ENCODE data around the gene ZYG11A. TPM values are rescaled to one million over a fixed set of nuclear protein-coding genes. Genes with fewer than 3 reads are reported as not detected.

Gene ZYG11A
- total RNA-seq, 1 experiment from 2014 or later: 7.7 TPM

DNA sequence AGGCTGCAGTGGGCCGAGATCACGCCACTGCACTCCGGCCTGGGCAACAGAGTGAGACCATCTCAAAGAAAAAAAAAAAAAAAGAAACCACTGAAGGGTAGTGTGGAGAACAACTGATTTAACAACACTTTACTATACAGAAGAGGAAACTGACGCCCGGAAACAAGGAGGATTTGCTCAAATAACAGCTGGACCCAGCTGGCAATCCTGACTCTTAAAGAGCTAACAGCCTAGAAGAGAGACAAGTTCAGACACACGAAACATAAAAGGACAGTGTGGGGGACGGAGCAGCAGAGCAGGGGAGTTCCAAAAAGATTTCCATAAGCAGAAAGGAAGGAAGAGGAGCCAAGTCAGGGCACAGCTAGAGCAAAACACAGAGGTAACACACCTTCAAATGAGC, 74.6 kb downstream of the ZYG11A start:
- no peak for DNase-seq (ENCODE audit: low spot score)

DNA sequence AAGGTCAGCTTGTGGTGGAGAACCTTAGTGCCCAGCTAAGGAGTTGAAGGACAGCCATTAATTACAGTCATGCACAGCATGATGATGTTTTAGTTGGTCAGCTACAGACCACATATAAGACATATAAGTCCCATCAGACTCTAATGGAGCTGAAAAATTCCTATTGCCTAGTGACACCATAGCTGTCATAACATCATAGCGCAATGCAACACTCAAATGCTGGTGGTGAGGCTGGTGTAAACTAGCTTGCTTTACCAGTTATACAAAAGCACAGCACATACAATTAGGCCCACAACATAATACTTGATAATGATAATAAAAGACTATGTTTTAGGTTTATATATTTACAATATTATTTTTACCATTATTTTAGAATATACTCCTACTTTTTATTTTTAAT, 75.0 kb downstream of the ZYG11A start:
- DNase-seq (ENCODE audit: low spot score): no peak

DNA sequence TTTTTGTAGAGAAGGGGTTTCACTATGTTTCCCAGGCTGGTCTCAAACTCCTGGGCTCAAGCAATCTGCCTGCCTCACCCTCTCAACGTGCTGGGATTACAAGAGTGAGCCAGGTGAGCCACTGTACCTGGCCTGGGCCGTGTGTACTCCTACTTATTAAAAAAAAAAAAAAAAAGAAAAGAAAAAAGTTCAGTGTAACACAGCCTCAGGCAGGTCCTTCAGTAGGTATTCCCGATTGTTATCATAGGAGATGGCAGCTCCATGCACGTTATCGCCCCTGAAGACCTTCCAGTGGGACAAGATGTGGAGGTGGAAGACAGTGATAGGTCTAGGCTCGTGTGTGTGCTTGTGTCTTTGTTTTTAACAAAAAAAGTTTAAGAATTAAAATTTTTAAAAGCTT, 75.6 kb downstream of the ZYG11A start:
- DNase-seq (ENCODE audit: low spot score): no peak

DNA sequence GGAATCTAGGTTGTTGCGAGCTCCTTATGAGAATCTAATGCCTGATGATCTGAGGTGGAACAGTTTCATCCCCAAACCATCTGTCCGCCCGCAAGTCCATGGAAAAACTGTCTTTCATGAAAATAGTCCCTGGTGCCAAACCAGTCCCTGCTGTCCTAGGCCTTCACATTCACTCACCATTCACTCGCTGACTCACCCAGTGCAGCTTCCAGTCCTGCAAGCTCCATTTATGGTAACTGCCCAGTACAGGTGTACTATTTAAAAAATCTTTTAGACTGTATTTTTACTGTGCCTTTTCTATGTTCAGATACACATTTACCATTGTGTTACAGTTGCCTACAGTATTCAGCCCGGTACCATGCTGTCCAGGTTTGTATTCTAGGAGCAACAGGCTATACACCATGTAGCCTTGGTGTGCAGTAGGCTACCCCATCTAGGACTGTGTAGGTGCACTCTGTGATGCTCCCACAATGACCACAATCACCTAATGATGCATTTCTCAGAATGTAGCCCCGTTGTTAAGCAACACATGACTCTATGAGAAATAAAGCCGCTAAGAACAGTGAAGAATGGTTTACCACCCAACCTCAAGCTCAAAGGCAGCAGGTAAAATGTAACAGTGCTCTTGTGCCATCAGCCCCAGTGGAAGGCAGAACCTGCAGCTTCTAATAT, 76.6 kb downstream of the ZYG11A start:
- DNase-seq (ENCODE audit: low spot score): no peak

DNA sequence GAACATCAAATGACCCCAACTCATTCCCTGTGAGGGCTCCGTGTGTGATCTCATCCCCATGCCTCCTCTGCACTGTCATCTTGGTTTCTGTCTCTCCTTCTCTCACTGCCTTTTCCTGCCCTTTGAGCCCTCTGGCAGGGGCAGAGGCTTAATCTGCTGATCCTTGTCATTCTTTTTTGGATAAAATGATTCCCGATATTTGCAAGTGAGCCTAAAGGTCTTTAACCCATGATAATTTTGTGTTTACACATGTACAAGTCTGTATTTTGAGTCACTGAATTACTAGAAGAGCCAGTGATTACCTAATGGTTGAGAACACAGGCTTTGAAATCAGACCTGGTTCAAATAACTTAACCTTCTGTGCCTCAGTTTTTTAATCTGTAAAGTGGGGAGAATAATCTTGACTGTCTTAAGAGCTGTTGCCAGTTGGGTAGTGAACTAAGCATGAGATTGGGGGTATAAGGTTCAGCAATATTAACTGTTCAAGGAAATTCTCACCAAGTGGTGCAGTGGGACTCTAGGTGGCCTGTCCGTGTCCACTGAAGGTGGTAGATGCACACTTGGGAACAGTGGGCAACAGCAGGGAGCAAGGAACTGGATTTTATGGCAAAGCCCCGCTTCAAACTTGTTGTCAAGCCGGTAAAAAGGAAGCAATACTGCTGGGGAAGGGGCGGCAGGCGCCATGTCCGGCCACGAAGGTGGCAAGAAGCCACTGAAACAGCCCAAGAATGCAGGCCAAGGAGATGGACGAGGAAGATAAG, 77.3 kb downstream of the ZYG11A start:
- DNase-seq (ENCODE audit: low spot score): no peak

DNA sequence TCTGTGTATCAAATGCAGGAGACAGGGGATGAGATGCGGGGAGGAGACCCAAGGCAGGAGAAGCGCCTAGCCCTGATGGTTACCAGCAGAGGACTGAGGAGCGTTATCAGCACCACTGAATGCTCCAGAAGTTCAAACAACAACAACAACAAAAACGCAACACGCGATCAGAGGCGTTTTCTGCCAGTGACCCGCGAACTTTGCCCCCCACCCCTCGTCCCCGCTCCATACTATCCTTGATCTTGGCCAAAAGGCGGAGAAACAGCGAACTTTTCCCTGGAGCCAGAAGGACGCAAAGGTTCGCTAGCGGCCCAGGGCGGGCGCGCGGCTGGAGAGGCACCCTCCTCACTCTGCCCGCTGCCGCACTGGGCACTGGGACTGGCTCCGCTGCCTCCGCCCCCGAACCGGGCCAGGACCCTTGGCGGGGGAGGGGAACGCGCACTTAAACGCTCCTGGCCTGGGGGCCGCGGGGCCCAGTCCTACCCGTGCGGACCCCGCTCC, 78.3 kb downstream of the ZYG11A start:
- no peak for DNase-seq (ENCODE audit: low spot score)

DNA sequence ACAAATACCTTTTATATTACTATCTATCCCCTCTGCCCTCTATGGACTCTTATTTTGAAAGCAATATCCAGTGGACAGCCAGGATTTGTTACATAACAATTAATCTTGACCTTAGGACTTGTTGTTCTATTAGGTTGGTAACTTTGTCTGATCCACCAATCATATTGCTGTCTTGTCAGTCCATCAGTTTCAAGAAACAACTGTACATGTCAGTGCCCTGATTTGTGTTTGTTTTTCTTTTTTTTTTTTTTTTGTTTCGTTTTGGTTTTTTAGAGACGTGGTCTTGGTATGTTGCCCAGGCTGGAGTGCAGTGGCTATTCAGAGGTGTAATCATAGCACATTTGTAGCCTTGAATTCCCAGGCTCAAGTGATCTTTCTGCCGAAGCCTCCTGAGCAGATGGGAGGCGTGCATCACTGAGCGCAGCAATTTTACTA, 83.0 kb downstream of the ZYG11A start:
- no peak for DNase-seq (ENCODE audit: low spot score)

DNA sequence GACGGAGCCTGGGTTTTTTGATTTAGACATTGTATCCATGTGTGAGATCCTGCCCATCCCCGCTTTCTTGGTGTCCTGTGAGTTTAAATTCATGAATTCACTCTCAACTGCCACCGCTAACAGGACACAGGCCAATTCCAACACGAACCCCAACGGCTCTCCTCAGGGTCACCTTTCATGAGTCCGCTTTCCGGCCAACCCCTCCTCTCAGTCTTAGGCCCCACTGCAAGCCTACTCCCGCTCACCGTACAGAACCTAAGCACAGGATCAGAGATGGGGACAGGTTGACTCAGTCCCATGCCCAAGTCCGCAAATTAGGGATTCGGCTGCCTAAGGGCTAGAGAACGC, 84.3 kb downstream of the ZYG11A start:
- no peak for DNase-seq (ENCODE audit: low spot score)

DNA sequence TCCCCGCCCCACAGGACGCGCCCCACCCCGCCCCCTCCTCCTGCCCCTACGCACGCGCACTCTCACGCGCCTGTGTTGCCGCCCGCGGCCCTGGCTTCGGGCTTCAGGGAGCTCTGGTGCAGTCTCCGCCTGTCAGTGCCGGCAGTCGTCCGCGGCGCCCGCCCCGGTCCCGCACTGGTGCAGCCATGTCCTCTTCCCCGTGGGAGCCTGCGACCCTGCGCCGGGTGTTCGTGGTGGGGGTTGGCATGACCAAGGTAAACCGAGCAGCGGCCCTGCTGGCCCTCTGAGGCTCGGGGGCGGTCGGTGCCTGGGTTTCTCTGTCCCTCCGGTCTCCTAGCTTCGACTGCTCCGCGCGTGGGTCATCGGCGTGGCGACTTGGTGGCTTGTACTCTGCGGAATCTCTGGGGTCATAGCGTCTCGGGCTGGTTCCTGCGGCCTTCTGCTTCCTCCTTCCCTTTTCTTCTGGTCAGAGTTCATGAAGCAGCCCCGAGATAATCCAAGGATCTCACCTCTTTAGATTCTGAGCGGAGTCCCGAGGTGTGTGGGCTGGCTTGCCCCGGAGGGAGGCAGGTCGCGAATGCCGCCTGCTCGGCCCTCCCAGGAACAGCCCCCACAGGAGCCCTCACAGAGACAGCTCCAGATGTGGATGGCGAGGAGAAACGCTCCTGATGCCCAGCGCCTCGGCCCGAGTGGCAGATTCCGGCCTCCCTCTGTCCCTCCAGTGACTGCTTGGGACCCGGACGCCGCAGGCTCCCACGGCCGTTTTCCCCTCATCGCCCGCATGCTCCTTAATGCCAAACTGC, 84.9 kb downstream of the ZYG11A start, which contains the start of gene SCP2:
Gene SCP2 (plus strand): TSS at position 65 of the 803 bp plus-strand sequence. CDS start 121 bp downstream, at position 186.
- DNase-seq (ENCODE audit: low spot score): no peak

DNA sequence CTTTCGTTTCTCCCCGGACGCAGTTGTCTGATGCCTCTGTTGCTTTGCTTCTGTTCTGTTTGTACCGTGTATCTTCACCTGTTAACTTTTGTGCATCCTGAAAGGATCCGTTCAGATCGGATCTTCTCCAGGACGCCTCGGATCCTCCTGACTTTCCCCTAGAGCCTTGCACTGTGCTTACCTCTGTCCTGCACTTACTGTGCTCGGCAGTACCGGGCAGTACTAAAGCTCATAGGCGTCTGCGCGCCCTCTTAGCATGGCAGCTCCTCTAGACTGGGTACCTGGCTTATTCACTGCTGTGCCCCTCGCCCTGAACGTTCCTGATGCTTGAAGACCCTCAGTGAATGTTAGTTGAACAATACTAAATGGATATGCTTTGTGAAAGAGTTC, 85.5 kb downstream of the ZYG11A start:
- no peak for DNase-seq (ENCODE audit: low spot score)

DNA sequence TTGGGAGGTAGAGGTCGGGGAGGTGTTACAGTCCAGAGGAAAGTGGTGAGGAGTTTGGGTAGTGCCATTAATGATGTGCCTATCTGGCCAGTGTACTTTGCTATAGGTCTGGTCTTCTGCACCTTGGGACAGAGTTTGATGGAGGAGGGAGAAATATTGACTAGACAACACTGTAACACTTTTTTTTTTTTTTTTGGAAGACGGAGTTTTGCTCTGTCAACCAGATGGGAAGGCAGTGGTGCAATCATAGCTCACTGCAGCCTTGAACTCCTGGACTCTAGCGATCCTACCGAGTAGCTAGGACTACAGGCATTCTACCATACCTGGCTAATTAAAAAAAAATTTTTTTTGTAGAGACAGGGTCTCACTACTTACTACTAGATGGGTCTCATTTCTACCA, 86.5 kb downstream of the ZYG11A start:
- no peak for DNase-seq (ENCODE audit: low spot score)

DNA sequence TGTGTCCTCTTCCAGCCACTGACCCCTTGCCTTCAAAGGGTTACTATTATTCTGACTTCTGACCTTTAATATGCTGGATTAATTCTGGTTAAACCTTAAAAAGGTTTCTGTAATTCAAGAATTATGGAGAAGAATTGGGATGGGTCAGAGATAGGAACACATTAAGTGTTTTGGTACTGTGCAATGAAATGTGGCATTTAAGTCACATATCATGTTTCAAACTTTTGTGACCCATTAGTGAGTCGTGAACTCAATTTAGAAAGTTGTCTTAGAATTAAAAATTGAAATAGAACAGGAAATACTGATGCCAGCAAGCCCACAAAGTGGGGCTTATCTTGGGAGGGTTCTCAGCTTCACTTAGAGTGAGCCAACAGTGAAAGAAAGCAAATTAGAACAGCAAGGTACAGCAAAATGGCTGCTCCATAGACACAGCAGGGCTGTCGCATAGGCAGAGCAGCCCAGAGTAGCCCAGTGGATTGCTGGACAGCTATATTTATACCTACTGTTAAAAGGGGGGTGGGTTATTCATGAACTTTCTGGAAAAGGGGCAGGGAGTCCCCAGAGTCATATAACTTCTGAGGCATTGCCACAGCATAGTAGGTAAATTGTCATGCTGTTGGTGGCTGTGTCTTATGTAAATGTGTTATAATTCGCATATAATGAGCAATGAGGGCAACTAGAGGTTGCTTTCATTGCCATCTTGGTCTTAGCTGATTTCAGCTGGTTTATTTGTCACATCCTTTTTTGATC, 95.0 kb downstream of the ZYG11A start:
- no peak for DNase-seq (ENCODE audit: low spot score)

DNA sequence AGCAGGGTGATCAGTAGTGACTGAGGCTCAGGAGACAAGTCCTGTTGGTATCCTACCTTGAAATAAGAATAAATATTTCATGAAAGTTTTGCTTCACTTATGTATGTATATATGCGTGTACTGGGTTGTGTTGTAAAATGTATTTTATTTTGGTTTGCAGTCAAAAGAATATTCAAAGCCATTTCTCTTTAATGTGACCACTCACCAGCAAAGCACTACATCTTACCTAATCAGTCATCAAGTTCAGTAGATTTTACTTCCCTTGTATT, 95.6 kb downstream of the ZYG11A start:
- no peak for DNase-seq (ENCODE audit: low spot score)

DNA sequence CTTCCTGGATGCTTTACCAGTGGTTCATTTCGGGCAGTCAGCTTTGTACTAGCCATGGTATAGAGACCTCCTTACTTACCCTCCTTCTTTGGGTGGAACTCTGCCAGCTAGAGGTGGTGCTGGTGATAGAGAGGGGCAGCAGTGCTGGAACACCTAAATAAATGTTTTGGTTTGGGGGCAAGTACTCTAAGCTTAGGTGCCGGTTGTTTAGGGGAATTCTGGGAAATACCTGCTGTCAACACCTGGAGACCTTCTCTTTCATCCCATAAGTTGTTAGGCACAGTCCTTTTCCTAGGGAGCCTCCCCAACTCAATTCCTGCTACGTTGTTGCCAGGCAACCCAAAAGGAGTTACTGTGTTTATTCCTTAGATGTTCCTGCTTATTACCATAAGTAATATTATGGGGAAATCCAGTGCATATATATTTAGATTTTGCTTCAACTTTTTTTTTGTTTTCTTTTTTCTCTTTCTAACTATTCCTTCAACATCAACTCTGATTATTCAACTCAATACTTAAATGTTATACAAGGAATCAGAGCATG, 101.4 kb downstream of the ZYG11A start:
- DNase-seq (ENCODE audit: low spot score): no peak

DNA sequence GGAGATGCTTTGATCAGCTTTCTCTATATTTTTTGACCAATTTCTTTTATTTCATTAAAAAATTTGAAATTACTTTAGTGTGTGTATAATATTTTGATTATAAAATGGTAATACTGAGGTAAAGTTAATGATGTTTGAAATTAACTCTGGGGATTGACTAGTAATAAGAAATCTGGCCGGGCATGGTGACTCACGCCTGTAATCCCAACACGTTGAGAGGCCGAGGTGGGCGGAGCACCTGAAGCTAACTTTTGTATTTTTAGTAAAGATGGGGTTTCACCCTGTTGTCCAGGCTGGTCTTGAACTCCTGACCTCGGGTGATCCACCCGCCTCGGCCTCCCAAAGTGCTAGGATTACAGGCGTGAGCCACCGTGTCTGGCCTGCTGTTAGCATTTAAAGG, 102.0 kb downstream of the ZYG11A start:
- DNase-seq (ENCODE audit: low spot score): no peak

Other genes starting within 250 kb of the ZYG11A start
- not detected in 2 replicates for gene GPX7, start 240.4 kb upstream of the ZYG11A start, total RNA-seq (2014; rRNA removed; shearing (Covaris generic))
- gene SHISAL2A, start 209.6 kb upstream of the ZYG11A start, total RNA-seq (2014; rRNA removed; shearing (Covaris generic)): not detected in 2 replicates
- gene COA7, start 144.4 kb upstream of the ZYG11A start, total RNA-seq (2014; rRNA removed; shearing (Covaris generic)): 4.1 and 5.3 TPM in 2 replicates
- 24.3 and 27.6 TPM in 2 replicates for gene ZYG11B, start 116.3 kb upstream of the ZYG11A start, total RNA-seq (2014; rRNA removed; shearing (Covaris generic))
- gene ECHDC2, start 79.0 kb downstream of the ZYG11A start, total RNA-seq (2014; rRNA removed; shearing (Covaris generic)): not detected in 2 replicates
- gene SCP2, start 84.5 kb downstream of the ZYG11A start, total RNA-seq (2014; rRNA removed; shearing (Covaris generic)): 180 and 182 TPM in 2 replicates
- not detected in 2 replicates for gene PODN, start 219.5 kb downstream of the ZYG11A start, total RNA-seq (2014; rRNA removed; shearing (Covaris generic))